HG03571 (cell line): Measurements from ENCODE around the gene TOR2A.

Experiments
- ATAC-seq: cut with Tn5 transposase; IDR thresholded peaks from one replicate; pipeline ENCODE4 v1.9.1; 2021; ENCODE audit not compliant: unreplicated experiment

Gene TOR2A

DNA sequence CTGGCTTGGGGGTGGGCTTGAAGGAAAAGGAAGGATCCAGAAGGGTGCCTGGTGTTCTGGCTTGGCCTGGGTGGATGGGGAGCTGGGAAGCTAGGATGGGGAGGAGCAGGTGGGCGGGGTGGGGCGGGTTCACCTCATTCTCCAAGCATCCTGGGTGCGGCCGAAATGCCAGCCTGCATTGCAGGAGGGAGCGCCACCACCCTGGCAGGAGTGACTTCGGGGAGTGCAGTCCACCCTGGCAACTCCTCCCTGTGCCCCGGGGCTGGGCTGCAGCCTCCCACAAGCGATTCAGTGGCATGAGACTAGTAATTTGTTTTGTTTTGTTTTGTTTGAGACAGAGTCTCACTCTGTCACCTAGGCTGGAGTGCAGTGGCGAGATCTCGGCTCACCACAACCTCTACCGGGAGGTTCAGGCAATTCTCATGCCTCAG, 13.7 kb downstream of the TOR2A start:
- no peak for ATAC-seq

DNA sequence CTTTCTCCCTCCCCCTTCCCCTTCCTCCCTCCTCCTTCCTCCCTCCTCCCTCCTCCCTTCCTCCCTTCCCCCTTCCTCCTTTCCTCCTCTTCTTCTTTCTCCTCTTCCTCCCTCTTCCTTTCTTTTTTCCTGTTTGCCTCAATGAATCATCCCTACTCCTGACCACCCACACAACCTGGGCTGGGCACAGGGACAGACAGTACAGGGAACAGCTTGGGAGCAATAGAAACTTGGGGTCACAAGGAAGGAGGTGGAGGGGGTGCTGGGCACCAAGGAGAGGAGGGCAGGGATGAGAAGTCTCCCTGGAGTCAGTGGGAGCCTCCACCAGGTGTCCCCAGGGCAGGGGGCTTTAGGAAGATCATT, 14.2 kb downstream of the TOR2A start:
- no peak for ATAC-seq

DNA sequence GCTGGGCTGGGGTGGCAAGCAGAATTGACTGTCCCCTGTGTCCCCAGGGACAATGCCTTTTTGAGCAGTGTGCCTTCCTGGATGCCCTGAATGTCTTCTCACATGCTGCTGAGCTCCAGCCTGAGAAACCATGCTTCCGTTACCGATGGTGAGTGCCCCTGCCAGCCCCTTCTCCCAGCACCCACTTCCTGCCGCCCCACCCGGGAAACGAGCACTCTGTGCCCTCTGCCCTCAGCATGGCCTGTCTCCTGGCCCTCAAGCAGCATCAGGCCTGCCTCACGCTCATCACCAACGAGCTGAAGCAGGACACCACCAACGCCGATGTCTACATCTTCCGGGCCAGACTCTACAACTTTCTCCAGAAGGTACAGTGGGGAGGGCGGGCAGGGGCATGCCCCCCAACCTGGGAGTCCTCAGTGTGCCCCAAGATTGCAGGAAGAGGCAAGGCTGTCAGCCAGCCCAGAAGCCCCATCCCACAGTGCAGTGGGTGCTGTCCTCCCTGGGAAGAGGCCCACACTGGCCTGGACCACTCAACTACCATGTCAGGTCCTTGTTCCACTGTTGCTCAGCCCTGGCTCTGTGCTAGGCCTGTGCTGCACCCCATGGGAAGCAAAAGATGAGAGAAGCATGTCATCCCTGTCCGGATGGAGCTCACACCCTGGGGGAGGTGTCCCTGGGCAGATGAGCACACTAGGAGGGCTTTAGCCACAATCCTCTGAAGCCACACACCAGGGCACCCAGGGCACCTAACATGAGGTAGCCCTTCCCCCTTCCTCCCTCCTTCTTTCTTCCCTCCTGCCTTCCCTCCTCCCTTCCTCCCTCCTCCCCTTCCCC, 14.8 kb downstream of the TOR2A start:
- no peak for ATAC-seq

DNA sequence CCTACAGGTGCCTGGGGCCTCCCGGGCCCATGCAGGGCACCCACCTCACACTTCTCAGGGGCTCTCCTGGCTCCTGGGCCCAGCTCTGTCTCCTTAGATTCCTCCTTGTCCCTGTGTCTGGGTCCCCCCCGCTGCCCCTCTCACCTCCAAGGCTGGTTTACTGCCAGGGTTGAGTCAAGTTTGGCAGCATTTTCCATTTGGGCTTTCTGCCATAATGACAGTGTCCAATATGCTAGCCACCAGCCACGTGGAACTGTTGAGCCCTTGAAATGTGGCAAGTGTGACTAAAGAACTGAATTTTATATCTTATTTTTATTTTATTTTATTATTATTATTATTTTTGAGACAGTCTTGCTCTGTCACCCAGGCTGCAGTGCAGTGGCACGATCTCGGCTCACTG, 17.3 kb downstream of the TOR2A start:
- no peak for ATAC-seq

DNA sequence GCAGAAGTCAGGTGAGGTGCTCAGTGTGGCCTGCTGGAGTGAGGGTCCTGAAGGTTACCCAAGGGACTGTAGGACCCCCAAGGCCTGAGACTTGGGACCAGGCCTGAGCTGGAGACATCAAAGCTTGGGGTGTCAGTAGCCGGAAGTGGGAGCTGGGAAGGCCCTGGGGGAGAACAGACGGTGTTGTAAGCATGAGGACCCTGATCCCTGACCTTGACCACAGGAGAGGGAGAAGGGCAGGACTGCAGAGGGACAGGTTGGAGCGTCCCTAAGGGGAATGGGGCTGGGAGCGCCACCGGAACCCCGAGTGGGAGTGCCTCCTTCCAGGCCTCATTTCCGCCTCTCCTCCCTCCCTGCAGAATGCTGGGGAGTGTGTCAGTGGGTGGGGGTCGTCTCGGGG, 18.7 kb downstream of the TOR2A start:
- no peak for ATAC-seq

DNA sequence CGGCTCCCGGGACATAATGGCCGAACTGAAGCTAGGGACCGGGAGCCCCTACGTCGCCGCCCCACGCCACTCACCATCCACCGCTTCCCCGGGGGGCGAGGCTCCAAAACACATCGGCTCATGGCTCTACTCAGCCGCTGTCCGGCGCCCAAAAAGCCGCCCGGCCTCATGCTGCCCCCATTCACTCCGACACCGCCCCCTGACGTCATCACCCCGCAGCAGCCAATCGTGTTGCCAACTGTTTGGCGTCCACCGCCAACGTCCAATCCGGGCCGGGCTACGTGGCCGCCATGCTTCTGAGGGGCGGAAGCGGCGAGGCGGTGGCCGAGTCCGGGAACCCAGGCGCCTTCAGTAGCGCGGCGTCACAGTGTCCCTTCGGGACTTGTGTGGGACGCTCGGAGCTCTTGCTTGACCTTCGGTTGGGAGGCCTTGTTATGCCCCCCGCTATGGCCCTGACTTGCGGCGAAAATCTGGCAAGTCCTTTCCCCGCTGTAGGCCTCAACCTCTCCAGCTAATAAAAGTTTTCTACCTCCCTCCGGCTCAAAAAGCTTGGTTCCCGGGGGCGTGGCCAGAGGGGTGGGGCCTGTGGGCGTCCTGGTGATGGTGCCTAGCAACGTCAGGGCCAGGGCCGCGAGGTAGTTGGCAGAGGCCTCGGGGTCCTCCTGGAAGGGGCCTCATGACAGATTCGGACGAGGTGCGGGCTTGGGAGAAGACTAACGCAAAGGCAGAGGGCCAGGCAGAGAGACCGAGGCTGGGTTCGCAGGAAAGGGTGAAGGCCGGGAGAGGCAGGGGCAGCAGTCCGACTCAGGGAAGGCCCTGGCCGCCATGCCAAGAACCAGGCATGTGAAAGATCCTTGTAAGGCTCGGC, 19.4 kb downstream of the TOR2A start, which contains the start of the genes PTRH1 and TTC16:
Gene PTRH1 (minus strand): TSS at position 194 of the 868 bp plus-strand sequence. CDS start 24 bp downstream, at position 170.
Gene TTC16 (plus strand): TSS at position 610 of the 868 bp plus-strand sequence. CDS start 67 bp downstream, at position 677.
- peak; percentile 86 for ATAC-seq

DNA sequence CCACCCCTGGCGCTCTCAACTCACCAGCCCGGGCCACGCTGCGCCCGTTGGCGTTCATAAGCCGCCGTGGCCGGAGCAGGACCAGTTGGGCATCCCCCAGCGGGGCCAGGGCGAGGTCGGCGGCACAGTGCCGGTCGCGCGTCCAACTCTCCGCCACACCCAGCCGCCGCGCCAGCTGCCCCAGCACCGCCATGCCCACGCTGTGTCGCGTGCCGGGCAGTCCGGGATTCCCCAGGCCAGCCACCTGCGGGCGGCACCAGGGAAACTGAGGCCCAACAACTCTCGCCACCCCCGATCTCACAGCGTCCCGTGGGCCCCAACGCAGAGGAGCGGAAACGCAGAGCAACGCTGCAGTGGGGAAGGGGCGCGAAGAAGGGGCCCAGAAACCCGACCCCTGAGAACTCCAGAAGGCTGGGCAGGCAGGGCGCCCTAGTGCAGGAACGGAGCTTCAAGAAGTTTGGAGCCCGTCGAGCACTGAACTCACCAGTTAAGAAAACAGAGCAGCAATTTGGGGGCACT, 20.1 kb downstream of the TOR2A start:
- peak; percentile 3 for ATAC-seq

DNA sequence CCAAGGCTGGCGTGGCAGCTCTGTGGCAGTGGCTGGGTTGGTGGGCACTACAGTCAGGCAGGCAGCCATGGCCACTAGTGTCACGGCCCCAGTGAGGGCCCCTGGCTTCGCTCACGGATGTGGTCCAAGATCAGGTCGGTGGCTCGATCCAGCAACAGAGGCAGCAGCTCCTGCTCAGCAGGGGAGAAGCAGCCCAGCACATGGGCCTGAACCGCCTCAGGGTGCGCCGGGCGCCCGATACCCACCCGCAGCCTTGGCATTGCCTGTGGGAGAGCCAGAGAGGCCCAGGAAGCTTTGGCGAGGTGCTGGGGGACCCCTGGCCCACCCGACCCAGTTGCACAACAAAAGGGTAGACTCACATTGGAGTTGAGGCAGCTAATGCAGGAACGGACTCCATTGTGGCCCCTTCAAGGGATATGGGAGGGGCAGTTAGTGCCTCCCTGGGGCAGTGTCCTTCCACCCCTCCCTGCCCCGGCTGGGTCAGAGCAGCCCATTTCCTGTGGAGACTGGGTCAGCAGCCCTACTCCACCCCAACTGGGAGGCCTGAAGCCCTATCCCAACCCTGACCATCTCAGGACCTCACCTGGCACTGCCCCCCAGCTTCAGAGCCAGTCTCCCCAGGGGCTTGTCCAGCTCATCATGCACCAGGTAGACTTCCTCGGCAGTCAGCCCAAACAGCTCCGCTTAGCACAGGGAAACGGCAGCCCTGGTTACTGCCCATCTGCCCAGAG, 20.9 kb downstream of the TOR2A start:
- no peak for ATAC-seq

DNA sequence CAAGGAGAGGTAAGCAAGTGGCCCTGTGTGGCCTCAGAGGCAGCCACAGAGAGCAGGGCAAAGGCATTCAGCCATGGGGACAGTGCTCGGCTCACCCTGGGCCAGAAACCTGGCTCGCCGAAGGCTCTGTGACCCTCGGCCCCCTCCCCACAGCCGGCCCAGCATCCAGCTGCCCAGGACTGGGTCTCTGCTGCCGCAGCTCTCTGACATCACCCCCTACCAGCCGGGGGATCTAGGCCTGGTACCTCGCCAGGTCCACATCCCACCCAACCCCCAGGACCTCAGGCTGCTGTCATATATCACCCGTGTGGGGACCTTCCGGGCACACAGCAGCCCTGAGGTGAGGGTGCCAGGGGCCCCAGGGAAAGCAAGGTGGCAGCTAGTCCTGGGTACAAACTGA, 22.2 kb downstream of the TOR2A start:
- ATAC-seq, result no peak

DNA sequence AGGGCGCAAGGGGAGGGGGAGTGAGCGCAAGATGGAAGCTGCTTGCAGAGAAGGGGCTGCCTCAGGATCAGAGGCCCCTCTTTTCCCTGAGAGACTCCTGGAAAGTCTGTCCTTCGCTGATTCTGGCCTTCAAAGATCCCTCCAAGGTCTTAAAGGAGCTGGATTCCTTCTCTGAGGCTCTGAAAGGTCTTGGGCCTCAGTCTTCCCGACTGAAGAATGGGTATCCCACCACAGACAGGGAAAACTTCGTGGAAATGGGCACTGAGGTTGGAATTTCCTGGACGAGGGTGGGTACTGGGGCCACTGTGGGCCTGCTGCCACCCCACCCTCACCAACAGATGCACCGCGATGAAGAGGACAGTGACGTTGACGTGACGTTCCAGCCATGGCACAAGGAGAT, 22.7 kb downstream of the TOR2A start:
- no peak for ATAC-seq

DNA sequence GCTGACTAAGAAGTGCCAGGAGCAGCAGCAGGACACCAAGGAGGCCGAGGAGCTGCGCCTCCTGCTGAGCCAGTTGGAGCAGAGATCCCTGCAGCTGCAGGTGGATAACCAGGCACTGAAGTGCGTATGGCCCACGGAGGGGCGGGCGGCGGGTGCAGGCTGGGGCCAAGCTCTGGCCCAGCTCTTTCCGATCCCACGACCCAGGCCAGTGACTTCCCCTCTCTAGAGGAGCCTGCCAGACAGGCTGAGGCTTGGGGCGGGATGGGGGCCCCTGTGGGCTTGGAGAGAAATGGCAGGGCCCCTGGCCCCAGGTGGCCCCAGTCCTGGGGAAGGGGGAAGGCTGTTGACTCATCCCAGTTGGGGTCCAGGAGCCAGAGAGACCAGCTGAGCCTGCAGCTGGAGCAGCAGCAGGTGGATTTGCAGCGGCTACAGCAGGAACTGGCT, 23.2 kb downstream of the TOR2A start:
- no peak for ATAC-seq

DNA sequence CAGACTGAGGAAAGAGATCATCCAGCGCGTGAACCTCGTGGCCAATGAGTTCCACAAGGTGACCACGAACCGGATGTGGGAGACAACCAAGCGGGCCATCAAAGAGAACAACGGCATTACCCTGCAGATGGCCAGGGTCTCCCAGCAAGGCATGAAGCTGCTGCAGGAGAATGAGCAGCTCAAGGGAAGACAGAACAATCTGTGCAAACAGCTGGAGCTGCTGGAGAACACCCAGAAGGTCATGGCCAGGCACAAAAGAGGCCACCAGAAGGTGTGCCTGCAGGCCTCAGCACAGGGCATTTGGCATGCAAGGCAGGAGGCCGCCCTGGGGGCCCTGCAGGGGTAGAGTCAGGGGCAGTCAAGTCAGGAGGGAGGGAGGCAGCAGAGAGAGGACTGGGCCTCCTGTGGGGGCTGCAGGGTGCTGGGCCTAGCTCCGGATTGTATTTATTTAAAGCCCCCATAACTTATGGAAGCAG, 23.8 kb downstream of the TOR2A start:
- ATAC-seq, result no peak

DNA sequence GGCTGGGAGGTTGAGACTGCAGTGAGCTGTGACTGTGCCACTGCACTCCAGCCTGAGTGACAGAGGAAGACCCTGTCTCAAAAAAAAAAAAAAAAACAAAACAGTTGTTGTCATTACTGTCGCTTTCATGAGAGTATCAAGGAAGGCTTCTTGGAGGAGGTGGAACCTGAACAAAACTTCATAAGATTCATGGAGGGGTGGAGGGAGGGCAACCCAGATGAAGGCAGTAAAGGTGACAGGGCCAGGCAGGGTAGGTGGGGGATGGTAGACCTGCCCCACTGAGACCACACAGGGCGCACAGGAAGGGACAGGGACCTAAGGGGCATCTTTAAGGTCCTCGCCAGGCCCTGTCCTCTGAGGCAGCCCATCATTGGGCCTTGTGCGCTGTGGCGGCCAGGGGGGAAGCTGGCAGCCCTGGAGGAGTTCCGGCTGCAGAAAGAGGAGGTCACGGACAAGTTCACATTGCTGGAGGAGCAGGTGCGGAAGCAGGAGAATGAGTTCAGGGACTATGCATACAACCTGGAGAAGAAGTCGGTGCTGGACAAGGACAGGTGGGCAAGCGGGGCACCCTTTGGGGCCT, 24.8 kb downstream of the TOR2A start:
- ATAC-seq, result no peak

DNA sequence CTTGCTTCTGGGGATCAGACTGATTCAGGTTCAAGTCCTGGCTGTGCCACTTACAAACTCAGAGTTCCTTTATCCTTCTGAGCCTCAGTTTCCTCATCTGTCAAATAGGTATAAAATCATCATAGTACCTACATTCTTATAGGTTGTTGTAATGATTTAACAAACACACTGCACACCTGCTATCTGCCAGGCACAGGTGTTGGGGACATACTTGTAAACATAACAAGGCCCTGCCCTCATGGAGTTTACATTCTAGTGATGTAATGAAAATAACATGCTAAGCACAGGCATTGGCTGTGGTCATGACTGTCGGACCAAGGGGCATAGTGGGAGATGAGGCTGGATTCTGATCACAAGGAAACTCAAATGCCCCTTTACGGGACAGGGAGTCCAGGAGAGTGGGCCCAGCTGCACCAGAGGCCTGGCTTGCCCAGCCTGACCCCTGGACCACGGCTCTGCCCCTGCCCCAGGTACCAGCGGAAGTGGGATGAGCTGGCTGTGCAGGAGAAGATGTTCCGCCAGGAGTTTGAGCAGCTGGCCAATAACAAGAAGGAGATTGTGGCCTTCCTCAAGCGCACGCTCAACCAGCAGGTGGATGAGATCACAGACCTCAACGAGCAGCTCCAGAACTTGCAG, 26.0 kb downstream of the TOR2A start:
- ATAC-seq, result no peak

DNA sequence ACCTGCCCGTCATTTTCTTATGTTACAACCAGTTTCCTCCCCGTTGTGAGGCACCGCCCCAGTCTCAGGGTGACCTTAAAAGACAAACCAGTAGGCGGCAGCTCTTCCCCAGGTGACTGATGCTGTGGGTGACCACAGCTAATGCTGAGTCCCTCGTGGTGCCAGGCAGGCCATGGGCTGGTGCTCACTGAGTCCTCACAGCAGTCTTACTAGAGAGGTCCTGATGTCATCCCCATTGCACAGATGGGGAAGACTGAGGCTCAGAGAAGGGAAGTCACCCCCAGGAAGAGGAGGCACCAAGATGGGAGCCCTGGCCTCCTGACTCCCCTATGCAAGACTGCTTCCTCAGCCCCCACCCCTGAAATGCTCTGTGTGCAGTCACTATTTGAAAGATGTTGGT, 27.3 kb downstream of the TOR2A start:
- no peak for ATAC-seq

DNA sequence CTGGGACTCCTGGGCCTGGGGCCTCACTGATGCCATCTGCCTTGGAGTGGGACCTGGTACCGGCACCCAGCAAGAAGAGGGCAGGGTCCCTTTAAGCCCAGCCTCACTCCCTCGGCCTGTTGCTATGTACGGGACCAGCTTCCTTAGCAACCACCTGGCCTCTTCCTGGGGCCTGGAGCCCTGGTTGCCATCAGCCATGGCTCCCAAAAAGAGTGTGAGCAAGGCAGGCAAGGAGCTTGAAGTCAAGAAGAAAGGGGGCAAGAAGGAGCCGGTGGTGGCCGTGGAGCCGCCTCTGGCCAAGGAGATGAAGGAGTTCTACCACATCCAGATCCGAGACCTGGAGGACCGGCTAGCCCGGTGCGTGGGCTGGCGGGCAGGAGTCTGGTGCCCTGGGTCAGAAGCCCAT, 28.3 kb downstream of the TOR2A start, which contains the start of gene CFAP157:
Gene CFAP157 (plus strand): TSS at position 153 of the 406 bp plus-strand sequence. CDS start 44 bp downstream, at position 197.
- ATAC-seq, result no peak

DNA sequence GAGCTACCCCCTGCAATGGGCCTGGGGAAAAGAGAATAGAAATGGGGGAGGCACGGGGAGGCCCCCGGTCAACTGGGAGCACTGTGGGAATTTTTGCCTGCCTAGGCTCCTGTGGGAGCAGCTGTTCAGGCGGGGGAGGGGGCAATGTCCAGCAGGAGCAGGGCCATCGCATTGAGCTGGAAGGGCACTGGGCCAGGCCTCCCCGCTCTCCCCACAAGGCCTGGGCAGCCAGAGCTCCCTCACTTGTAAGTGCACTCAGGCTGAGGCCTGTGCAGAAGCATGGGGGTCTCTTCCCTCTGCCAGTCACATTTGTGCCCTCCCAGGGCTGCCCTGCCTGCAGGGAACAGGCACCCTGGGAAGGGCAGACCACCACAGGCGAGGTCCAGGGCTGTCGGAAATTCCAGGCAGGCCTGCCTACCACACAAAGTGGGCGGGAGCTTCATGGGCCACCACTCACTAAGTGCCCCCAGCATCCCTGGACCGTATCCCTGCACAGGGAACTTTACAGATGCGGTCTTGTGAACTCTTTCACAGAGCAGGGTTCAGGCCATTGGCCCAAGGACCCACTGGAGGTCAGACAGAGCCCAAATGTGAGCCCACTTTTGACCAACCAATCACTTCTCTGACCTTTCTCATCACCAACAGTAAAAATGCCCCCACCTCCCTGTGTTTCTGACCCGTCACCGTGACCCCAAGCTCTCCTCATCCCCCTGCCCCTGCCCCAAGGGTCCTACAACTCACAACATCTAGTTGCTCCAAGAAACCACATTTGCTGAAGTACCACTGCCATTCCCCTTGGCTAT, 29.3 kb downstream of the TOR2A start:
- ATAC-seq, result no peak

DNA sequence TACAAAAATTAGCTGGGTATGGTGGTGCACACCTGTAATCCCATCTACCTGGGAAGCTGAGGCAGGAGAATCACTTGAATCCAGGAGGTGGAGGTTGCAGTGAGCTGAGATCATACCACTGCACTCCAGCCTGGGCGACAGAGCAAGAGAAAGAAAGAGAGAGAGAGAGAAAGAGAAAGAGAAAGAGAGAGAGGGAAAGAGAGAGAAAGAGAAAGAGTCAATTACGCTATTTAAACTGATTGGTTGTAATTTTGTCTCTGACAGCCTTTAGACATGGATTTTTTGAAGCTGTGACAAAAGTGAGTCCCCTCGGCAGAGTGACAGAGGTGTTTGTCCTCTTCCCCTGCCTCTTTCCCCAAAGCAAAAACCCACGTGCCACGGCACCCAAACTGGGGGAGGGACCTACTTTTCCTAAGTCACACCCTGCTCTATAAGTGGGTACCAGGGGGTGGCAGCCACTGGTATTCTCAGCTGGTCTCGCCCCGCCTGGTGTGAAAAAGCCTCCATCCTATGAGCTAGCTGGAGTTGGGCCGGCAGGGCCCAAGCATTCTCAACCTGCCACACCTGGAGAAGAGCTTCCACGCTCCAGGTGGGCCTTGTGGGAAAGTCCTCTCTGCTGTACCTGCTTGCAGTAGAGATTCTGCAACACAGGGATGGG, 31.7 kb downstream of the TOR2A start:
- no peak for ATAC-seq
